NT2/D1 (cell line): Measurements from ENCODE around the gene EPS8L3.

Source experiments
- YY1 ChIP-seq: IDR thresholded peaks from 2 replicates; pipeline ENCODE4 v1.6.1; 2011; ENCODE audit not compliant: insufficient read length, insufficient read depth
- ZNF274 ChIP-seq: IDR thresholded peaks from 2 replicates; pipeline ENCODE4 v1.6.1; 2011; ENCODE audit warnings: mild to moderate bottlenecking, low read depth, low read length

- no peak for TF ChIP-seq YY1
- no peak for TF ChIP-seq ZNF274
Observed at GRCh38 chr1:109754738-109755137, 9.0 kb downstream of the EPS8L3 start.
